ENCODE results near the gene ZNHIT2.

DNA sequence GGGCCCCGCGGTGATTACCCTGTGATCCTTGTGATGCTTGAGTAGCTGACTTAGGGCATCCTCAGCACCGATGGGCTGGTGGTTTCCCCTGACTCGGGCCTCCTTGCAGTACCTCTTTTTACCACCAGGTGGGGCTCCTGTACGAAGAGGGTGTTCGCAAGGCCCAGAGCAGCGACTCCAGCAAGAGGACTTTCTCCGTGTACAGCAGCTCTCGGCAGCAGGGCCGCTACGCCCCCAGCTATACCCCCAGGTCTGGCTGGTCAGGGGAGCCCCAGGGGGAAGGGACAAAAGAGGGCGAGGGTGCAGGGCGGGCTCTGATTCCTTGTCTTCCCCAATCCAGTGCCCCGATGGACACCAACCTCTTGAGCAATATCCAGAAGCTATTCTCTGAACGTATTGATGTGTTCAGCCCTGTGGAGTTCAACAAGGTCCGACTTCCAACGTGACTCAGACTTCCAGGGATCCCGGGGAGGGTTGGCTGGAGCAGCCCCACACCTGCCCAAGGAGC is 7.1 kb downstream of the ZNHIT2 start:
- TF ChIP-seq, protein P1, sequence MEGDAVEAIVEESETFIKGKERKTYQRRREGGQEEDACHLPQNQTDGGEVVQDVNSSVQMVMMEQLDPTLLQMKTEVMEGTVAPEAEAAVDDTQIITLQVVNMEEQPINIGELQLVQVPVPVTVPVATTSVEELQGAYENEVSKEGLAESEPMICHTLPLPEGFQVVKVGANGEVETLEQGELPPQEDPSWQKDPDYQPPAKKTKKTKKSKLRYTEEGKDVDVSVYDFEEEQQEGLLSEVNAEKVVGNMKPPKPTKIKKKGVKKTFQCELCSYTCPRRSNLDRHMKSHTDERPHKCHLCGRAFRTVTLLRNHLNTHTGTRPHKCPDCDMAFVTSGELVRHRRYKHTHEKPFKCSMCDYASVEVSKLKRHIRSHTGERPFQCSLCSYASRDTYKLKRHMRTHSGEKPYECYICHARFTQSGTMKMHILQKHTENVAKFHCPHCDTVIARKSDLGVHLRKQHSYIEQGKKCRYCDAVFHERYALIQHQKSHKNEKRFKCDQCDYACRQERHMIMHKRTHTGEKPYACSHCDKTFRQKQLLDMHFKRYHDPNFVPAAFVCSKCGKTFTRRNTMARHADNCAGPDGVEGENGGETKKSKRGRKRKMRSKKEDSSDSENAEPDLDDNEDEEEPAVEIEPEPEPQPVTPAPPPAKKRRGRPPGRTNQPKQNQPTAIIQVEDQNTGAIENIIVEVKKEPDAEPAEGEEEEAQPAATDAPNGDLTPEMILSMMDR (IDR thresholded peaks at IDR 0.05): peak; percentile 98 to 100 (median 100)
- TF ChIP-seq POLR2A (IDR thresholded peaks at IDR 0.05): peak; percentile 26
- TF ChIP-seq POLR2AphosphoS5 (IDR thresholded peaks at IDR 0.05): no peak
